ENCODE data around the gene ARFGAP3. TPM values are rescaled to one million over a fixed set of nuclear protein-coding genes. Genes with fewer than 3 reads are reported as not detected.

Gene ARFGAP3
- total and polyA plus RNA-seq, 2 experiments from 2014 or later = 14.8 to 19.1 TPM

- H3K4me1 ChIP-seq (ENCODE audit: insufficient read depth) = no peaks in the 10 kb centered on the region
- TF ChIP-seq ETS1 (IDR thresholded peaks at IDR 0.05) (no peak), EZH2phosphoT487 (IDR thresholded peaks at IDR 0.05; ENCODE audit: unreplicated experiment) (no peak), EZH2 (IDR thresholded peaks at IDR 0.05; ENCODE audit: low read depth, unreplicated experiment) (no peak), POLR2AphosphoS5 (IDR thresholded peaks at IDR 0.05; ENCODE audit: low read depth) (no peak), ZNF462 (CRISPR knock-in tag; IDR thresholded peaks at IDR 0.05) (no peak), ZNF331 (CRISPR knock-in tag; IDR thresholded peaks at IDR 0.05; ENCODE audit: low read depth) (no peak), CREB1 (CRISPR knock-in tag; IDR thresholded peaks at IDR 0.05; ENCODE audit: low read depth) (no peak), REST (IDR thresholded peaks at IDR 0.05; ENCODE audit: unreplicated experiment) (no peak), NANOG (IDR thresholded peaks at IDR 0.05; ENCODE audit: borderline replicate concordance) (no peak), JUNB (IDR thresholded peaks at IDR 0.05; ENCODE audit: unreplicated experiment) (no peak)
- no peak for ATAC-seq
- H3K9me2 ChIP-seq (ENCODE audit: insufficient read depth) = no peaks in the 10 kb centered on the region
- H4K20me1 ChIP-seq (replicated peaks; ENCODE audit: insufficient read depth) = no peaks in the 10 kb centered on the region; the same call in 1 of the 2 replicates
- no peaks in the 10 kb centered on the region for H3K27me3 ChIP-seq (ENCODE audit: insufficient read depth)
- peaks cover 2% of the 10 kb centered on the region; the same call in 1 of the 2 replicates for H3K36me3 ChIP-seq (ENCODE audit: insufficient read depth)
- no peak overlapping the region for H3K4me2 ChIP-seq
- Mint-ChIP-seq H3K27me3 (ENCODE audit: insufficient read depth, low read depth, poor library complexity) (no peaks in the 10 kb centered on the region), H3K36me3 (ENCODE audit: low read depth) (peaks cover 30% of the 10 kb centered on the region), H3K9me3 (no peaks in the 10 kb centered on the region), H3K4me1 (no peaks in the 10 kb centered on the region; the same call in 2 of the 3 replicates), H3K4me3 (no peak overlapping the region), H3K27ac (no peak overlapping the region)
- H3K4me3 ChIP-seq = no peak overlapping the region
- no peaks in the 10 kb centered on the region for H3K79me2 ChIP-seq (replicated peaks; ENCODE audit: insufficient read depth)
- no peaks in the 10 kb centered on the region for H3F3A ChIP-seq (replicated peaks; ENCODE audit: low read depth)
- no peak overlapping the region for H2AFZ ChIP-seq
- H3K27ac ChIP-seq (ENCODE audit: low read depth) = no peak overlapping the region
- no peak for DNase-seq (ENCODE audit: low spot score)
Measured at GRCh38 chr22:42876041-42876440, 19.0 kb upstream of the ARFGAP3 start.

Data from GM23338 (cell line).